ENCODE data around the gene DNASE2B.

DNASE2B gene

GRCh38 chr1:84412316-84412942 is 14.1 kb downstream of the DNASE2B start:
- no peak overlapping the region for H3K27ac ChIP-seq
- no peak overlapping the region for H3K4me3 ChIP-seq
- DNase-seq (ENCODE audit: low spot score), result no peak
- TF ChIP-seq CTCF (IDR thresholded peaks at IDR 0.05), result no peak

GRCh38 chr1:84415396-84415795 is 17.1 kb downstream of the DNASE2B start:
- Histone ChIP-seq H3K4me3 (no peak overlapping the region), H3K27ac (no peak overlapping the region)
- no peak for TF ChIP-seq CTCF (IDR thresholded peaks at IDR 0.05)
- no peak for DNase-seq (ENCODE audit: low spot score)

- TF ChIP-seq CTCF (IDR thresholded peaks at IDR 0.05), result no peak
- no peak for DNase-seq (ENCODE audit: low spot score)
- no peak overlapping the region for H3K4me3 ChIP-seq
These were observed 24.6 kb downstream of the DNASE2B start for GRCh38 chr1:84422909-84423308.

GRCh38 chr1:84424513-84425149 is 26.3 kb downstream of the DNASE2B start:
- no peak for TF ChIP-seq CTCF (IDR thresholded peaks at IDR 0.05)
- no peak for DNase-seq (ENCODE audit: low spot score)
- Histone ChIP-seq H3K4me3 (no peak overlapping the region), H3K27ac (no peak overlapping the region)

More at GRCh38 chr1:84422909-84423308, 24.6 kb downstream of the DNASE2B start:
- no peak overlapping the region for H3K27ac ChIP-seq

GRCh38 chr1:84425150-84425896 is 27.0 kb downstream of the DNASE2B start:
- Histone ChIP-seq H3K27ac (no peak overlapping the region), H3K4me3 (no peak overlapping the region)
- no peak for DNase-seq (ENCODE audit: low spot score)
- no peak for TF ChIP-seq CTCF (IDR thresholded peaks at IDR 0.05)

GRCh38 chr1:84426376-84426775 is 28.1 kb downstream of the DNASE2B start:
- no peak for DNase-seq (ENCODE audit: low spot score)
- H3K4me3 ChIP-seq, result no peak overlapping the region
- no peak for TF ChIP-seq CTCF (IDR thresholded peaks at IDR 0.05)
- no peak overlapping the region for H3K27ac ChIP-seq
